ENCODE results near the gene PSEN1.

PSEN1 gene

GRCh38 chr14:73223049-73223448 is 86.7 kb downstream of the PSEN1 start:
- no peak for DNase-seq

GRCh38 chr14:73225496-73225895 is 89.2 kb downstream of the PSEN1 start:
- no peak for DNase-seq

- DNase-seq: no peak
Measured at GRCh38 chr14:73227812-73228781, 91.8 kb downstream of the PSEN1 start.

GRCh38 chr14:73230051-73230450 is 93.7 kb downstream of the PSEN1 start:
- no peak for DNase-seq

- DNase-seq: no peak
Measured at GRCh38 chr14:73231981-73232851, 95.9 kb downstream of the PSEN1 start.

- no peak for DNase-seq
Measured at GRCh38 chr14:73232984-73233383, 96.7 kb downstream of the PSEN1 start.

- DNase-seq: no peak
Measured at GRCh38 chr14:73233564-73233963, 97.3 kb downstream of the PSEN1 start.

- DNase-seq: no peak
Measured at GRCh38 chr14:73234029-73234428, 97.7 kb downstream of the PSEN1 start.

GRCh38 chr14:73234586-73235394 is 98.5 kb downstream of the PSEN1 start:
- no peak for DNase-seq

GRCh38 chr14:73235531-73236155 is 99.3 kb downstream of the PSEN1 start:
- no peak for DNase-seq

- DNase-seq: no peak
Measured at GRCh38 chr14:73236157-73236556, 99.8 kb downstream of the PSEN1 start.

- no peak for DNase-seq
Measured at GRCh38 chr14:73236752-73237218, 100.5 kb downstream of the PSEN1 start.

- DNase-seq: no peak
Measured at GRCh38 chr14:73237219-73237785, 101.0 kb downstream of the PSEN1 start, which contains the start of gene PAPLN. PAPLN (plus strand) TSS chr14:73237506; CDS start chr14:73239779, 2,273 bp downstream.

GRCh38 chr14:73237786-73238423 is 101.6 kb downstream of the PSEN1 start:
- no peak for DNase-seq

- no peak for DNase-seq
Measured at GRCh38 chr14:73238424-73238852, 102.1 kb downstream of the PSEN1 start.

- no peak for DNase-seq
Measured at GRCh38 chr14:73238941-73239340, 102.6 kb downstream of the PSEN1 start.

- DNase-seq: no peak
Measured at GRCh38 chr14:73239393-73240241, 103.3 kb downstream of the PSEN1 start.

GRCh38 chr14:73240816-73241480 is 104.6 kb downstream of the PSEN1 start:
- DNase-seq: no peak

- DNase-seq: no peak
Measured at GRCh38 chr14:73241481-73242165, 105.3 kb downstream of the PSEN1 start.

Data from cerebellar nuclear complex (tissue), 1 donor.